Spleen (tissue), 11 donors: Measurements from ENCODE around the gene RBMS3. TPM values are rescaled to one million over a fixed set of nuclear protein-coding genes. Genes with fewer than 3 reads are reported as not detected.

ENCODE experiments used
- DNase-seq: peaks from one replicate; pipeline ENCODE4 v3.0.0-alpha.2; 2020
- H3K27ac ChIP-seq, 8 donors: fragments of 200-600 bp; sonication (generic) in 7 of 8; 1 replicate in 4 of 8; 2 replicates in 4 of 8; pipeline versions ENCODE4 v1.5.0 to v1.8.0; 2016 to 2021; ENCODE audit warnings: inconsistent platforms in 4 of 8, mild to moderate bottlenecking in 4 of 8, moderate library complexity in 1 of 8
- H3K27me3 ChIP-seq, 7 donors: fragments of 200-600 bp; sonication (generic) in 6 of 7; replicated peaks in 1 of 7; 1 replicate in 4 of 7; 2 replicates in 3 of 7; pipeline versions ENCODE4 v1.5.0 to v1.8.0; 2016 to 2021; ENCODE audit warnings: inconsistent platforms in 3 of 7, mild to moderate bottlenecking in 1 of 7
- H3K36me3 ChIP-seq, 6 donors: fragments of 200-600 bp; sonication (generic) in 5 of 6; 1 replicate in 4 of 6; 2 replicates in 2 of 6; pipeline versions ENCODE4 v1.5.0 to v1.8.0; 2016 to 2021; ENCODE audit warnings: inconsistent platforms in 2 of 6
- H3K4me1 ChIP-seq, 6 donors: fragments of 200-600 bp; sonication (generic) in 5 of 6; 1 replicate in 3 of 6; 2 replicates in 3 of 6; pipeline versions ENCODE4 v1.5.0 to v1.8.0; 2016 to 2021; ENCODE audit warnings: inconsistent platforms in 3 of 6
- H3K4me3 ChIP-seq, 8 donors: fragments of 200-600 bp; sonication (generic) in 7 of 8; 1 replicate in 4 of 8; 2 replicates in 4 of 8; pipeline versions ENCODE4 v1.5.0 to v1.8.0; 2016 to 2021; ENCODE audit warnings: inconsistent platforms in 4 of 8, mild to moderate bottlenecking in 4 of 8, moderate library complexity in 2 of 8
- H3K9me3 ChIP-seq, 8 donors: fragments of 200-600 bp; sonication (generic) in 7 of 8; 1 replicate in 4 of 8; 2 replicates in 4 of 8; pipeline versions ENCODE4 v1.5.0 to v1.8.0; 2016 to 2021; ENCODE audit warnings: inconsistent platforms in 4 of 8
- CTCF ChIP-seq, 11 experiments: fragments of 200-600 bp in 7 of 11; fragments of 450-650 bp in 4 of 11; sonication (generic) in 4 of 11; IDR thresholded peaks in 8 of 11; conservative IDR thresholded peaks in 3 of 11; 1 replicate in 7 of 11; 2 replicates in 4 of 11; pipeline versions ENCODE4 v1.4.0 to v1.8.0; 2016 to 2021; ENCODE audit warnings: antibody characterized with exemption in 11 of 11, inconsistent platforms in 4 of 11, mild to moderate bottlenecking in 1 of 11
- POLR2A ChIP-seq, 3 donors: fragments of 450-650 bp; IDR thresholded peaks; one replicate each; pipeline ENCODE4 v1.5.1; 2017; ENCODE audit warnings: antibody characterized with exemption in 3 of 3, mild to moderate bottlenecking in 1 of 3
- POLR2AphosphoS5 ChIP-seq, 3 donors: sonication (generic); formaldehyde crosslinking; IDR thresholded peaks; one replicate each; pipeline ENCODE4 v1.5.1; 2017; ENCODE audit warnings: antibody characterized with exemption in 3 of 3
- WGBS, 5 donors: extraction: QIAGEN DNeasy Blood & Tissue Kit in 3 of 5; methylation state at CpG; one replicate each; pipeline versions ENCODE4 v1.1.5 to v1.1.7; 2013 to 2018; 5-methylcytosine and 5-hydroxymethylcytosine counted together
- intact Hi-C: fragments of 100-400 bp; cut with DNase I; formaldehyde crosslinking; loops from one replicate; pipeline ENCODE4 v1.15.0; 2023; ENCODE audit warnings: low total_unique reads
- polyA plus RNA-seq, 3 donors: library from polyadenylated mRNA; stranded (reverse); fragments of 200-250 nt; gene quantifications; one replicate each; pipeline ENCODE4 v1.2.1, GENCODE V29; 2013
- total RNA-seq, 7 donors: library from RNA; depleted of rRNA in 3 of 7; stranded (reverse); fragments of >200 nt in 3 of 7; fragmentation: NEBNext Ultra II Directional in 4 of 7; extraction: Animal tissue kit (Norgen Biotek cat#: 25700) in 4 of 7; gene quantifications; one replicate each; pipeline versions ENCODE4 v1.1.0 to v1.2.1, GENCODE V29; 2016 to 2021
- donor health status: healthy with polysubstance abuse.
- donor health status: DM: no; HTN: no; CAD: no; lungs with moderate emphysema.
- donor health status: DM: no; HTN: no; CAD: no.
- donor health status: Bipolar disorder and iron deficiency.
- donor health status: healthy.
- donor health status: DM: no; HTN: no; CAD: no.
- donor health status: DM: yes; HTN: yes; CAD: no.

The RBMS3 gene
- total and polyA plus RNA-seq, 10 donors: 2.6 to 81.9 (median 52.5) TPM

GRCh38 chr3:29919571-29919970 lies 638.7 kb downstream of the RBMS3 start:
- Histone ChIP-seq H3K4me3 (no peak overlapping the region), H3K4me1 (no peaks in the 10 kb centered on the region), H3K27ac (no peak overlapping the region), H3K9me3 (no peaks in the 10 kb centered on the region), H3K27me3 (no peaks in the 10 kb centered on the region), H3K36me3 (no peaks in the 10 kb centered on the region)
- no peak for DNase-seq
- TF ChIP-seq CTCF (IDR thresholded peaks at IDR 0.05 in 8 of 11, conservative IDR thresholded peaks at IDR 0.05 in 3 of 11) (no peak), POLR2A (IDR thresholded peaks at IDR 0.05) (no peak), POLR2AphosphoS5 (IDR thresholded peaks at IDR 0.05) (no peak)
- 70 to 89% (median 81%) methylated on average over 1 of the region's 1 CpG for WGBS, 5 donors
- intact Hi-C loops: no loop called here

- TF ChIP-seq POLR2AphosphoS5 (IDR thresholded peaks at IDR 0.05) (no peak), POLR2A (IDR thresholded peaks at IDR 0.05) (no peak), CTCF (IDR thresholded peaks at IDR 0.05 in 8 of 11, conservative IDR thresholded peaks at IDR 0.05 in 3 of 11) (no peak)
- WGBS, 5 donors: 47 to 61% (median 54%) methylated on average over 5 of the region's 5 CpGs
- intact Hi-C loops: no loop called here
- no peaks in the 10 kb centered on the region for H3K4me1 ChIP-seq
- no peaks in the 10 kb centered on the region for H3K27me3 ChIP-seq
- no peak overlapping the region for H3K4me3 ChIP-seq
- H3K36me3 ChIP-seq: no peaks in the 10 kb centered on the region
- DNase-seq: no peak
- H3K9me3 ChIP-seq: no peaks in the 10 kb centered on the region
- H3K27ac ChIP-seq: no peak overlapping the region
Observed at GRCh38 chr3:29922992-29923746, 642.3 kb downstream of the RBMS3 start.

- 78 to 93% (median 85%) methylated on average over 10 of the region's 10 CpGs for WGBS, 5 donors
- Histone ChIP-seq H3K9me3 (no peaks in the 10 kb centered on the region), H3K4me1 (no peaks in the 10 kb centered on the region), H3K36me3 (no peaks in the 10 kb centered on the region), H3K27ac (no peak overlapping the region), H3K27me3 (no peaks in the 10 kb centered on the region), H3K4me3 (no peak overlapping the region)
- intact Hi-C loops: no loop called here
- no peak for TF ChIP-seq POLR2AphosphoS5 (IDR thresholded peaks at IDR 0.05)
- no peak for TF ChIP-seq POLR2A (IDR thresholded peaks at IDR 0.05)
- no peak for TF ChIP-seq CTCF (IDR thresholded peaks at IDR 0.05 in 8 of 11, conservative IDR thresholded peaks at IDR 0.05 in 3 of 11)
- no peak for DNase-seq
Observed at GRCh38 chr3:29924783-29925561, 644.1 kb downstream of the RBMS3 start.

- H3K36me3 ChIP-seq: no peaks in the 10 kb centered on the region
- H3K27ac ChIP-seq: no peak overlapping the region
- H3K27me3 ChIP-seq: no peaks in the 10 kb centered on the region
- TF ChIP-seq CTCF (IDR thresholded peaks at IDR 0.05 in 8 of 11, conservative IDR thresholded peaks at IDR 0.05 in 3 of 11): no peak
- TF ChIP-seq POLR2A (IDR thresholded peaks at IDR 0.05): no peak
- TF ChIP-seq POLR2AphosphoS5 (IDR thresholded peaks at IDR 0.05): no peak
- intact Hi-C loops: no loop called here
- H3K4me1 ChIP-seq: no peaks in the 10 kb centered on the region
- DNase-seq: no peak
- no peaks in the 10 kb centered on the region for H3K9me3 ChIP-seq
- WGBS, 5 donors: 76 to 87% (median 82%) methylated on average over 2 of the region's 2 CpGs
- H3K4me3 ChIP-seq: no peak overlapping the region
Observed at GRCh38 chr3:29926378-29926777, 645.5 kb downstream of the RBMS3 start.
